GM21723 (cell line): ENCODE data around the gene KRT80.

Experiments
- ATAC-seq: cut with Tn5 transposase; IDR thresholded peaks from one replicate; pipeline ENCODE4 v1.9.1; 2021; ENCODE audit warnings: mild to moderate bottlenecking, moderate library complexity; ENCODE audit not compliant: unreplicated experiment

The KRT80 gene

DNA sequence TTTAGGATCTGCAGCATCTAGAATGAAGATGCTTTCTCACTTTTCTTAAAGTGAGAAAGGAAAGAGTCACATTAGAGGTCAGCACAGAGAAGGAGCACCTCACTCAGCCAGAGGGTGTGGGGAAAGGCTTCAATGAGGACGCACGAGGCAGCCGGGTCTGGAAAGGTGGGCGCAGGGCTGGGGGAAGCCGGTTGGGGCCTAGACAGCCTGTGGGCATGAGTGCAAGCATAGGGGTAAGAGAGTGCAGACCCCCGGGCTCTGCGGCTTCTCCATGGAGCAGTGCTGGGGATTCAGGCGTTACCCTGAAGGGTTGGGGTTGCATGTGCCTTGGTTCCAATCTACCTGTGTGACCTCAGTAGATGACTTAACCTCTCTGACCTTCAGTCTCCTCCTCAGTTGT, 49.9 kb downstream of the KRT80 start:
- ATAC-seq: no peak

DNA sequence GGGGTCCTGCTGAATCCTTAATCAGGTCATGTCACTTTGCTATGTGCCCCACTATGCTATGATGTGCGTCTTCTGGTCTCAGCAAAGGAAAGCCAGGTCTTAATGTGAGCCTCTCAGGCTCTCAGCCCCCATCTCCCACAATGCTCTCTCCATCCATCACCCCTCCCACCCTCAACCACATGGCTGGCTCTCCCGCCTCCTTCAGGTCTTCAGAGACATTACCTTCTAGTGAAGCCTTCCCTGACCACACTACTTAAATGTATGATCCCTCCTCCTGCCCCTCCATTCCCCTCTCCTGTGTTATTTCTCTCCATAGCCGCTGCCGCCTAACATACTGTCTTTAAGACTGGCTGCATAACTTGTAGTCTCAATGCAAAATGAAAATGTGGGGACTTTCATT, 50.5 kb downstream of the KRT80 start:
- ATAC-seq: no peak

DNA sequence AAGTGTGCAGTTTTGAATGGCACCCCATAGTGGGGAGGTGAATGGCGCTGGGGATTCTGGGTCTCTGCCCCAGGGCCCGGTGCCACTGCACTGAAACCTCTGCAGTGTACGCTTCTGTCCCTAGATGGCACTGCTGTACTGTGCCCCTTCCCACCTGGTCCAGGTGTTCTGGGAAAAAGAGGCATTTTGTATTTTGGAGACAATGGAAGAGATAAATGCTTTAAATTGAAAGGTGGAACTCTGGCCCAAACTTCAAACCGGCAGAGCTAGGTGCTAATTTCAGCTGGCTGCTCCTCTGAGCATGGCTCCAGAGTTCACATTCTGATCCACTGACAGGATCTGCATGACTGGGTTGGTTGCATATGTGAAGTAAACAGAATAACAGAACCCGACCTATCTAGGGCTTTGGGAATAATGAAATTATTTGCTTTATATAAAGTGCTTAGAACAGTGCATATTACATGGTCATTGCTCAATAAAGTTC, 52.2 kb downstream of the KRT80 start:
- ATAC-seq: no peak

DNA sequence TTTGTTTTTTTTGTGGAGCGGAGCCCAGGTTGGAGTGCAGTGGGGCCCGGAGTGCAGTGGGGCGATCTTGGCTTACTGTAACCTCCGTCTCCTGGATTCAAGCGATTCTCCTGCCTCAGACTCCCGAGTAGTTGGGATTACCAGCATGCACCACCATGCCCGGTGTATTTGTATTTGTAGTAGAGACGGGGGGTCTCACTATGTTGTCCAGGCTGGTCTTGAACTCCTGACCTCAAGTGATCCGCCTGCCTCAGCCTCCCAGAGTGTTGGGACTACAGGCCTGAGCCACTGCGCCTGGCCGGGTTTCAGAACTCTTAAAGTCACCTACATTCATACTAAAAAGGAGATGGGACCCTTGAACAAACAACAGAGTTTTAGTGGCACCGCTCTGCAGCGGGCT, 52.7 kb downstream of the KRT80 start:
- no peak for ATAC-seq

DNA sequence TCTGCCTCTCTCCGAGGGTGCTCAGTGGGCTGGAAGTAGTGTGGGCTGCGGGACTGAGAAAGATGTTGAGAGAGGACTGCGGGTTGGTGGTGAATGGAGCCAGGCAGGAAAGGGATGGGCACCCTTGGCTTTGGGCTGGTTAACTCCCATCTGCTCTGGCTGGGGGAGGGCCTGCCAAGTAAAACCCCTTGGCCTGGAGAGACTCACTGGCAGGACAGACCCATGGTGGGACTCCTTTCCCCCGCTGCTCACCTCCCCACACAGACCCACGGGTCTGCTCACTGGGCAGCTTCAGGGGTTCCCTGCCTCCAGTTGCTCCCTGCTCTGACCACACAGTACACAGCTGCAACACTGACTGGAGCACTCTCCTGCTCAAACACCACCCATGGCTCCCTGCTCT, 54.1 kb downstream of the KRT80 start:
- no peak for ATAC-seq

DNA sequence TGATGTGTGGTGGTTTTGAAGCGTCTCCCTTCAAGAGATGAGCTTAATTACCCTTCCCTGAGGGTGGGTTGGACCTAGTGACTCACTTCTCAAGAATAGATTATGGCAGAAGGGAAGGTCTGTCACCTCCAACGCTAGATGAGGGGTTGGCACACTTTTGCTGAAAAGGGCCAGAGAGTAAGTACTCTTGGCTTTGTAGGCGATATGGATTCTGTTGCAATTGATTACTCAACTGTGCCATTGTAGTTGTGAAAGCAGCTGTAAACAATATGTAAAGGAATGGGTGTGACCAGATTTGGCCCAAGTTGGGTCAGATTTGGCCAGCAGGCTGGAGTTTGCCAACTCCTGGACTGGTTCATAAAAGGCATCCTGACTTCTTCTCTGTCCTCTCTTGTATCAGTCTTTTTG, 59.1 kb downstream of the KRT80 start:
- no peak for ATAC-seq

DNA sequence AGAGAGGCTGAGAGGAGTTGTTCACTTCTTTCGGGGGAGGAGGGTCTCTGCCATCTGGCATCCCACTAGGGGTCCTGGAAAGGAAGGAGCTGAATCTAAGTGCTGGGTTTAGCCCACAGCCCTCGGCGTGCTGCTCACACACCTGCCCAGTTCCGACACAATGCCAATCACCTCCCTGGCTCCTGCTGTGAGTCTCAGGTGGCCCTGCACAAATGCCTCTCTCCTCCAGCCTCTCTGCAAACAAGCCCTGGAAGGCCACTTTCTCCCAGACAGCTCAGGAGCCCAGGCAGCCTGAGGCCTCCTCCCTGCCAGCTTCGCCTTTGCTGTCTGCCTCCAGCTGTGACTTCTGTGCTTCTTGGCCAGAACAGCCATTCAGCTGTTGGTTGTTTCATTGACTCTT, 61.1 kb downstream of the KRT80 start:
- ATAC-seq: no peak

DNA sequence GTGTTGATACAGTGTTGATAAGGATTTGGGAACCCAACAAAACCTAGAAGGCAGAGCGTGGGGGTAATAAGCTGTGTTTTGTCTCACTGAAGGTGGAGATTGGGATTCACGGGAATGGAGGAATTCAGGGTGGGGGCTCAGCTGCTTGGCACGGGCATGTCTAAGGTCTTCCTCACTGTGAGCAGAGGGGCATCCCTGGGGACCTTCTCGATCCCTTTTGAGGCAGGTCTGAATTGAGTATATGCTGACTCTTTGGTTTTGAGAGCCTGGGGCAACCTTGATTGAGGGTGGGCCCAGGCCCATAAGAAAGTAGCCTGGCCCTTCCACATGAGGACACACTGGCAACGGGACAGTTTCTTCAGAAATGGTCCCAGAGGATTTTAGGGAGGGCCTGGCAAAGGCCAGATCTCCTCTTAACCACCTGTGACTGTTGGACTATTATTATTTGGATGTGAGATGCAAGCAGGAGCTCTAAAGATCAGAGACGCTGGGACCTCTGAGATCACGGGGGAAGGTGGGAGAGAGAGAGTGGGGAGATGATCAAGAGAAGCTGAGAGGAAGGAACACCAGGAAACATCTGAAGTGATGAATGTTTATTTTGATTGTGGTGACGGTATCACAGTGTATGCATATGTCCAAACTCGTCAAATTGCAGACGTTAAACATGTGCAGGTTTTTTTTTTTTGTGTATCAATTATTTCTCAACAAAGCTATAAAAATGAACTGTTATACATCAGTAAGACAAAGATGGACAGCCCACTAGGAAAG, 63.9 kb downstream of the KRT80 start:
- no peak for ATAC-seq

DNA sequence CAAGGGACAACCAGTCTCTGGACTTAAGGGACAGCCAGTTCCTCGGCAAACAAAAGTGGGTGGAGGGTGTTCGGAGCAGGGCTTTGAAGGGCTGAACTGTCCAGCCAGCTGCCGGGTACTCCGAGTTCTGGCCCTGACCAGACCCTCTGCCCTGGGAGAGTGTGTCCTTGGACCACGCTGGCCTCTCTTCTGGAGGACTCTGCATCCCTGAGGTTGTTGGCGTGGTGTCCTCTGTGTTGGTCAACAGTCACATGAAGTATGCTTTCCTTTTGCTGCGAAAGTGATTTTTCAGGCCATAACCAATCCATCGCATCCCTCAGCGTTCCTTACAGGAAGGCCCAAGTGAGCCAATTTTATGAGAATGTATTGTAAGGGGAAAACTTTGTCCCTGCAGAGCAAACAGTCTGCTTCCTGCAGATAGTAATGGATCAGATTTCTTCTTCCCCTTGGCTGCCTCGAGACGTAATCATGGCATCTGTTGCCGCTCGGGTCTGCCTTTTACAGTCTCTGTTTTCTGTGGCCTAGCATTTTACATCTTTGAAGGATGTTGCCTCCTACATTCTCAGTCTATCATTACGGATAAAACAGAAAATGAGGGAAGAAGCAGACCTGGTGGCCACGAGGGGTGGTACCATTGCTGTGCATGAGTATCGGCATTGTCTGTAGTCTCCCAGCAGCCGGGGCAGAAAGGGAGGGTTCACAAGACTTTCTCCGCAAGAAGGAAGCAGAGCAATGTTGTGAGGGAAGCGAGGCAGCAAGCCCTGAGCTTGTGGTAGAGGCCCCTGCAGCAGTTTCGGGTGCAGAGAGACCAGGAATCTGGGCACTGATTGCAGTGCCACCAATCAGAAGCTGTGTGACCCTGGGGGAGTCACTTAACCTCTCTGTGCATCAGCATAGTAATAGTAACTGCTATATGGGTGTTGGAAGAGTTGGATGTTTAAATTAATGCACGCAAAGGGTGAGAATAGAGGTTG, 64.9 kb downstream of the KRT80 start:
- ATAC-seq: no peak

DNA sequence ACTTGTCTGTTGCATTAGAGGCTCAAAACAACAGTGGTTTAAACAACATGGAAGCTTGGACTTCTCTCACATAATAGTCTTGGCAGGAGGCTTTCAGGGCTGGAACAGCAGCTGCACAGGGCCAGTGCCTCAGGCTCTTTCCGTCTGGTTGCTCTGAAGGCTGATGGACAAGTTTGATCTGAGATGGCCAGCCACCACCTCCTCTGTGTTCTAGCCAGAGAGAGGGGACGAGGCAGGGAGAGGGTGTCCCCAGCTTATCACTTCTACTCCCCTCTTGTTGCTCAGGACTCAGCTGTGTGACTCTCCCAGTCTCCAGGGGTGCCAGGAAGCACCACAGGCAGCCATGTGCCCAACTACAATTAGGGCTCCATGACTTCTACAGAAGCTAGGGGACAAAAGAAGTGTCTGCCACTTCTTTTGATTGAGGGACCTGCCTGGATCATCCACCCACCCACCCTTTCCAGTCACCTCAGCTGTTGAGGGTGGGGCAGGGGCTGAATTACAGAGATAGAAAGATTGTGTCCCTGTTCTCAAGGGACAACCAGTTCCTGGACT, 65.7 kb downstream of the KRT80 start:
- no peak for ATAC-seq

DNA sequence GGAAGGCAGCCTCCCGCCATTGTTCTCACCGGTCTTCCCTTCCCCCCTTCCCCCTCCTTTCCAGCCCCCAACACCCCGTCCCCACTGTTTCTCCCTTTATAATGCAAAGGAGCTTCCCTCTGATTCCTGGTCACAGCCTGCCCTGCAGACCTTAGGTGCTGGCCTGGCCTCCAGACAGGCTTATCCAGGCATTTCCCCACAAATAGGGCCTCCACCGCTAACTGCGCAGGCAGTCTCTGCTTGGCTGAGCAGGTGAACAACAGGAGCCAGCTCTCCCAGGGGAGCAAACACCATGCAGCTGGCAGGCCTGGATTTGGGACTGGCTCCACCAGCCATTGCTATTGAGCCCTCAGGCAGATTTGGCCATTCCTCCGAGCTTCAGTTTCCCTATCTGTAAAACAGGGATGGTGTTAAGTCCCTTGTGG, 66.3 kb downstream of the KRT80 start:
- no peak for ATAC-seq

DNA sequence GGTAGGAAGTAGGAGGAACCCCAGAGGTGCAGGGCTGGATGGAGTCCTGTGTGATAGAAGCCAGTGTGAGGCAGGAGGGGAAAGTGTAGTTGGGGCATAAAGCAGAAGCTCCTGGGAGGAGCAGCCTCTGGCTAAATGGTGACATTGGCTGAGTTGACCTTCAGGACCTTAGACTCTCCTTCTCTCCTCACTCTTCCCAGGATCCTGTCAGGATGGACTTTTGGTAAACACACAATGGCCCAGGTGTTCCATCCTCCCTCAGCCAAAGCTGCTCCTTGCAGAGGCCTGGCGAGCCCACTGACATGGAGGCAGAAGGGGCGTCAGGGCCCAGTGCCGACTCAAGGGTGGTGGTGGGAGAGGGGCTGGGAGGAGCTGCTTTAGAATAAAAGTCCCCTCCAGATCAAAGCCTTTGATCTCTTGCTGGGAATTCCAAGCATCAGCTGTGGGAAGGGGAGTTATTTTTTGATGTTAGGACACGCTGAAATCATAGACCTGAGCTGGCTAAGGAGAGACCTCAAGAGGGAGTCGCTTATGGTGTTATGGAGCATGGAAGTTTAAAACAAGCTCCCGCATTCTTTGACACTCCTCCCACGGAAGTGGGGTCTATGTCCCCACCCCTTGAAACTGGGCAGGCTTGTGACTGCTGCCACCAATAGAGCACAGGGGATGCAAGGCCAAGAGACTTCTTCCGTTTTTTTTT, 68.2 kb downstream of the KRT80 start:
- no peak for ATAC-seq

DNA sequence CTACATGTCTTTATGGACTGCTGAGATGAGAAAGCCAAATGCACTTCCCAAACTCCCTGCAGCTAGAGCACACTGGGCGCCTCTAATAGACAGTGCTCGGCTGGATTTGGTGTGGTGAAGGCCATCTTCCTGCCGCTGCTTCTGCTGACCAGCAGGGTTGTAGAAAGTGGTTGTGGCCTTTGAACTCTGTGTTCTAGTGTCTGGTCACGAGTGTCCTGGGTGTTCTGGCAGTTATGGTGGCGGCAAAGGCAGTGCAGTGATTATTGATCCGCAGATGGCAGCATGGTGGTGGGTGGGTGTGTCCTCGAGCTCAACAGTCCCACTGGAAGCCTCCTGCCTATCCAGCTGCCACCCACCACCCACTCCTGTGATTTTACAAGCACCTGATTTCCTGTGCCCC, 68.9 kb downstream of the KRT80 start:
- no peak for ATAC-seq

DNA sequence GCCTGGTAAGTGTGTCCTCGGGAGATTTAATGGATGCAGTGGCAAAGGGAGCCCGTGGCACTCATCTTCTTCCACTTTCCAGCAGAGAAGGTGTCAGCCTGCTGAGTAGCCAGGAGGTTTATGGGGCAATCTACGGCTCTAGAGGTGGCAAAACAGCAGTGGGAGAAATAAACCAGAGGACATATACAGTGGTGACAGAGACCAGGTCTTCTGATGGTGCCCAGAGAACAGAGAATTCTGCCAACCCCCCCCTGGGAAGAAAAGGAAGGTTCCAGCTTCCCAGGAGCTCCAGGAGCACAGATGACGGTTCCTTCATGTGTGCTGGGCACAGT, 69.3 kb downstream of the KRT80 start:
- ATAC-seq: no peak

DNA sequence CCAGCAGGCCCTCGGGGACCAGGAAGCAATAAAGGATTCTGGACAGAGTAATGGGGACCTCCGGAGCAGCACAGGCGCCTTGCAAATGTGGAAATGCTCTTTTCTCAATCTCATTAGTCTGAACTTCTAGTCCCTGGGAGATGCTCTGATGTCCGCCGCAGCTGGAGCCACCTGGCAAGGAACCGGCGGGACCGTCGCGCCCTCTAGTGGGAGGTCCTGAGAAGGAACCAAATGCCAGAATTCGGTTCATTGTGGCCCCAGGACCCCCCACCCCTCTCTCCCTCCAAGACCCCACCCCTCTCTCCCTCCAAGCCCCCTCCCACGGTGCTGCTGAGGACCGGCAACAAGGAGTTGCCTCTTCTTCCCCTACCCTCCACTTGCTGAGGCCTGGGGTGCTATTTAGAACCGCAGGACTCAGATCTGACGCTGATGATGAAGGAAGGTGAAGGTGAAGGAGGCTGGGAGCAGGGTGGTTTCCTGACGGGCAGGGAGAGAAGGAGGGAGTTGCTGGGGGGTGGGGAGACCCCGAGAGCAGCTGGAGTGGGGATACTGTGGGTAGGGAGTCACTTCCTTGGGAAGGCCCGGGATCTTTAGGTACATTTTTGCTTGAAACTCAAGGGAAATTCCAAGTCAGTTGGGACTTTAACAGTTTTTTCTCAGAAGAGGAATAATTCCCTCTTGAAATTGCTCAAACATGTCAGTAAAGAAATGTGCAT, 69.8 kb downstream of the KRT80 start:
- ATAC-seq: no peak

DNA sequence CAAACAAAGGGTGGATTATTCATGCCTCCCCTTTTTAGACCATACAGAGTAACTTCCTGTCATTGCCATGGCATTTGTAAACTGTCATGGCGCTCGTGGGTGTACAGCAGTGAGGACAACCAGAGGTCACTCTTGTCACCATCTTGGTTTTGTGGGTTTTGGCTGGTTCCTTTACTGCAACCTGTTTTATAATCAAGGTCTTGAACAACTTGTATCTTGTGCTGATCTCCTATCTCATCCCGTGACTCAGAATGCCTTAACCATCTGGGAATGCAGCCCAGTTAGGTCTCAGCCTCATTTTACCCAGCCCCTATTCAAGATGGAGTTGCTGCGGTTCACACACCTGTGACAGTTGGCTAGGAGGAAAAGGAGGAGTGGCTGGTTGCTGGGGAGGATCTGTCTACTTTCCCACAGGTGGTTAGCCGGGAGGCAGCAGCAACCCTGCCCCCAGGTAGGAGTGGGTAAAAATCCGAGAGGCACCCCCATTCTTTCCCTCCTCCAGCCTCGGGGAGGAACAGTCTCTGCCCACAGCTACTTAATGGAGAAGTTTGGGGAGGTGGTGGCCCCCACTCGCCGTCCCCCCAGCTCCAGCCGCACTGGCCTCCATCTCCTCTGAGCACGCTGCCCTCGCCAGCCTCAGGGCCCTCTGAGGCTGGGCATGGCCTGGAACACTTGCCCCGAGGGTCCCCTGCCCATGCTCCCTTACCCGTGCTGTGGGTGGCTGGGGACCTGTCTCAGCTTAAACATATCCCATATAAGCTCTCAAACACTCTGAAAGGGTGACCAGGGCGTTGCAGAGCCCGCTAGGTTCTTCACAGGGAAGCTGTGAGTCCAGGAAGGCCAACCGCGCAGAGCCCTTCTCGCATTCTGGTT, 70.6 kb downstream of the KRT80 start:
- ATAC-seq: no peak

DNA sequence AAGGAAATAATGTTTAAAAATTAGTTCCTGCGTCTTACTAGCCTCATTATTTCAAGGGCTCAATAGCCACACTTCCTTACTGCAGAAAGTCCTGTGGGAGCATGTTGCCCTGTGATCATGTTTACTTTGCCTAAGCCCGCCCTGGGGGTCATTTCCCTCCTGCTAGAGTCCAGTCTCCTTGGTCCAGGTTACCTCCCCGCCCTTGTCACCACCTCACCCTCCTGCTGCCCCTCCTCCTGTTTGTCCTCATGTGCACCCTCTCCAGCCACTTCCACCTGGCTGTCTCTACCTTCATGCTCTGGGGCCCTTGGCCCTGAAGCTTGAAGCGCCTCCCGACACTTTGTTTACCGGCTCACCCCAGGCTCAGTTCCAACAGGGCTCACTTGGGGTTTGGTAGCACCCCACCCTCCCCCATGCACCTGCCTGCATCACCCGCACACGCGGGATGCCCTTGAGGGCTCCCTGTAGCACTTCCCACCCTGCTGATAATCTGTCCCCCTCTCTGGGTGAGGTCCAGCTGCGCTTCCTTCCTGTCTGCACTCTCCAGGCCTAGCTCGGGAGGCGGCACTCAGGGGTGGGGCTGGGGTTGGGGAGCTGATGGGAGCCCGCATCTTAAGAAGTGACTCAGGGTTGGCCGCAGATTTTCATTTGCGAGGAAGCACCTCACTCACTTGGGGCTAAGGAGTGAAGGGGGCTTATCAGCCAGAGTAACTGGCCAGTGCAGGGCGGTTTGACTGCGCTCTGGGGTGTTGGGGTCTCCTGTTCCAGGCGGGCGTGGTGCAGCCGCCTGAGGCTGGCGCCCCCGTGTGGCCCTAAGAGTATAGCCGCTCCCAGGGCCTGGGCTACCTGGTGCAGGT, 72.2 kb downstream of the KRT80 start:
- ATAC-seq: no peak
